Measurements from ENCODE around the gene SLX1A.
"Not testable (repeated sequence)": the region's sequence is repeated elsewhere in the genome, so short reads cannot be mapped to it uniquely, and the experiment has no call there.

The SLX1A gene

GRCh38 chr16:30193615-30194014 lies at the start of gene SLX1A, which contains the start of gene BOLA2B:
TSS of gene SLX1A (plus strand) at chr16:30193875. CDS start at chr16:30194085, 210 bp downstream.
TSS of gene BOLA2B (minus strand) at chr16:30193666. CDS start at chr16:30193595, 71 bp downstream.
- not testable (repeated sequence) for DNase-seq (ENCODE audit: low read depth)

- DNase-seq (ENCODE audit: low read depth) = no peak
These were observed 49.7 kb upstream of the SLX1A start for GRCh38 chr16:30144017-30144416.

GRCh38 chr16:30144917-30145316 lies 48.8 kb upstream of the SLX1A start:
- no peak for DNase-seq (ENCODE audit: low read depth)

- DNase-seq (ENCODE audit: low read depth) = no peak
These were observed 48.0 kb upstream of the SLX1A start for GRCh38 chr16:30145657-30146056.

- DNase-seq (ENCODE audit: low read depth) = no peak
These were observed 45.7 kb upstream of the SLX1A start for GRCh38 chr16:30147843-30148510.

- DNase-seq (ENCODE audit: low read depth) = no peak
These were observed 44.3 kb upstream of the SLX1A start for GRCh38 chr16:30149250-30149930.

- DNase-seq (ENCODE audit: low read depth) = no peak
These were observed 42.6 kb upstream of the SLX1A start for GRCh38 chr16:30151091-30151490.

GRCh38 chr16:30152517-30152916 lies 41.2 kb upstream of the SLX1A start:
- no peak for DNase-seq (ENCODE audit: low read depth)

GRCh38 chr16:30155188-30155587 lies 38.5 kb upstream of the SLX1A start:
- DNase-seq (ENCODE audit: low read depth) = no peak

GRCh38 chr16:30157214-30157613 lies 36.5 kb upstream of the SLX1A start:
- no peak for DNase-seq (ENCODE audit: low read depth)

GRCh38 chr16:30163538-30163937 lies 30.1 kb upstream of the SLX1A start:
- no peak for DNase-seq (ENCODE audit: low read depth)

- no peak for DNase-seq (ENCODE audit: low read depth)
These were observed 27.3 kb upstream of the SLX1A start for GRCh38 chr16:30166202-30166902.

- not testable (repeated sequence) for DNase-seq (ENCODE audit: low read depth)
These were observed 24.9 kb upstream of the SLX1A start for GRCh38 chr16:30168746-30169145.

GRCh38 chr16:30169416-30169815 lies 24.3 kb upstream of the SLX1A start:
- DNase-seq (ENCODE audit: low read depth) = not testable (repeated sequence)

- not testable (repeated sequence) for DNase-seq (ENCODE audit: low read depth)
These were observed 23.5 kb upstream of the SLX1A start for GRCh38 chr16:30170145-30170544.

GRCh38 chr16:30173054-30173453 lies 20.6 kb upstream of the SLX1A start:
- no peak for DNase-seq (ENCODE audit: low read depth)

GRCh38 chr16:30176876-30177275 lies 16.8 kb upstream of the SLX1A start:
- not testable (repeated sequence) for DNase-seq (ENCODE audit: low read depth)

- DNase-seq (ENCODE audit: low read depth) = no peak
These were observed 14.5 kb upstream of the SLX1A start for GRCh38 chr16:30179195-30179594.

- DNase-seq (ENCODE audit: low read depth) = no peak
These were observed 13.7 kb upstream of the SLX1A start for GRCh38 chr16:30179931-30180330.

- no peak for DNase-seq (ENCODE audit: low read depth)
These were observed 12.9 kb upstream of the SLX1A start for GRCh38 chr16:30180741-30181140.

GRCh38 chr16:30183233-30184095 lies 10.2 kb upstream of the SLX1A start, which contains the start of gene CORO1A:
TSS of gene CORO1A (plus strand) at chr16:30183602. CDS start at chr16:30185210, 1,608 bp downstream.
- DNase-seq (ENCODE audit: low read depth) = peak; percentile 78
